ENCODE measurements around the gene FILIP1.

GRCh38 chr6:75402296-75402695 lies 91.3 kb downstream of the FILIP1 start:
- no peak for TF ChIP-seq CTCF (IDR thresholded peaks at IDR 0.05; ENCODE audit: low read depth, low read length)
- TF ChIP-seq POLR2A (IDR thresholded peaks at IDR 0.05; ENCODE audit: extremely low read depth, insufficient read length), result no peak
- TF ChIP-seq MAX (IDR thresholded peaks at IDR 0.05; ENCODE audit: low read depth, low read length), result no peak
- no peak for TF ChIP-seq MYC (IDR thresholded peaks at IDR 0.05; ENCODE audit: low read depth, low read length)
